IMR-90 (cell line): ENCODE data around the gene MTERF1. TPM values are rescaled to one million over a fixed set of nuclear protein-coding genes. Genes with fewer than 3 reads are reported as not detected.

Source experiments
- ATAC-seq: fragments of 200-7000 bp; cut with Tn5 transposase; 2 replicates; pipeline ENCODE4 v1.9.1; 2020; ENCODE audit warnings: low read depth, mild to moderate bottlenecking, moderate library complexity
- BruUV-seq: library from RNA; stranded (reverse); fragments of 400-500 nt; replicated peaks from 2 replicates; lab custom pipeline; 2021; lab: Mats Ljungman, UMichigan
- CTCF ChIA-PET: fragments of 300-600 bp; formaldehyde crosslinking; extraction: SDS; loops from one replicate; lab custom pipeline; 2021; ENCODE audit warnings: antibody characterized with exemption; lab: Yijun Ruan, JAX
- POLR2A ChIA-PET: fragments of 300-600 bp; sonication (Branson Sonifier 250); formaldehyde crosslinking; loops from one replicate; lab custom pipeline; 2022; ENCODE audit warnings: antibody characterized with exemption; ENCODE audit not compliant: unreplicated experiment; lab: Charles Lee
- DNase-seq: peaks from one replicate; pipeline ENCODE4 v3.0.0; 2013
- H2AFZ ChIP-seq: replicated peaks from 2 replicates; pipeline ENCODE3; 2013; ENCODE audit warnings: low read length, mild to moderate bottlenecking; ENCODE audit not compliant: poor library complexity
- H2AK5ac ChIP-seq: 2 replicates; pipeline ENCODE4 v1.6.1; 2013; ENCODE audit warnings: low read depth, low read length, inconsistent platforms
- H2AK9ac ChIP-seq: replicated peaks from 2 replicates; pipeline ENCODE3; 2013; ENCODE audit warnings: mild to moderate bottlenecking, low read depth, low read length, moderate library complexity; ENCODE audit not compliant: poor library complexity
- H2BK120ac ChIP-seq: 2 replicates; pipeline ENCODE4 v1.6.1; 2013; ENCODE audit warnings: low read depth, low read length, inconsistent platforms
- H2BK15ac ChIP-seq: 3 replicates; pipeline ENCODE4 v1.6.1; 2013; ENCODE audit warnings: low read depth, low read length, inconsistent platforms
- H2BK20ac ChIP-seq: 2 replicates; pipeline ENCODE4 v1.6.1; 2013; ENCODE audit warnings: low read depth, mild to moderate bottlenecking, inconsistent platforms, low read length, moderate library complexity
- H2BK5ac ChIP-seq: 2 replicates; pipeline ENCODE4 v1.6.1; 2013; ENCODE audit warnings: mild to moderate bottlenecking, low read depth, low read length, inconsistent platforms; ENCODE audit not compliant: poor library complexity, severe bottlenecking
- H3K14ac ChIP-seq: replicated peaks from 2 replicates; pipeline ENCODE4 v1.6.1; 2013; ENCODE audit warnings: low read depth, low read length, inconsistent platforms
- H3K18ac ChIP-seq: 2 replicates; pipeline ENCODE4 v1.6.1; 2013; ENCODE audit warnings: low read depth, low read length, control low read depth
- H3K23ac ChIP-seq: 2 replicates; pipeline ENCODE4 v1.6.1; 2013; ENCODE audit warnings: low read depth, low read length, inconsistent platforms
- H3K27ac ChIP-seq: 2 replicates; pipeline ENCODE4 v1.5.1; 2013; ENCODE audit warnings: mild to moderate bottlenecking, control low read depth, low read length; ENCODE audit not compliant: insufficient read depth
- H3K27me3 ChIP-seq: 2 replicates; pipeline ENCODE4 v1.6.1; 2013; ENCODE audit warnings: low read length; ENCODE audit not compliant: control insufficient read depth, insufficient read depth
- H3K36me3 ChIP-seq: 2 replicates; pipeline ENCODE4 v1.6.1; 2013; ENCODE audit warnings: low read length, mixed read lengths; ENCODE audit not compliant: control insufficient read depth, insufficient read depth
- H3K4ac ChIP-seq: 2 replicates; pipeline ENCODE4 v1.6.1; 2013; ENCODE audit warnings: low read depth, low read length, inconsistent platforms
- H3K4me1 ChIP-seq: 2 replicates; pipeline ENCODE4 v1.6.1; 2013; ENCODE audit warnings: low read length, mixed read lengths; ENCODE audit not compliant: control insufficient read depth, insufficient read depth
- H3K4me2 ChIP-seq: 2 replicates; pipeline ENCODE4 v1.6.1; 2013; ENCODE audit warnings: low read depth, mild to moderate bottlenecking, control low read depth, low read length, moderate library complexity
- H3K4me3 ChIP-seq: 2 replicates; pipeline ENCODE4 v1.5.1; 2013; ENCODE audit warnings: low read depth, mild to moderate bottlenecking, control low read depth, low read length, moderate library complexity; ENCODE audit not compliant: insufficient read depth
- H3K56ac ChIP-seq: 2 replicates; pipeline ENCODE4 v1.6.1; 2013; ENCODE audit warnings: low read length, inconsistent platforms; ENCODE audit not compliant: insufficient read depth; ENCODE audit errors: extremely low read depth
- H3K79me1 ChIP-seq, 2 experiments: 2 replicates each; pipeline ENCODE4 v1.6.1; 2013; ENCODE audit warnings: low read length in 2 of 2, inconsistent platforms in 1 of 2, low read depth in 1 of 2
- H3K9ac ChIP-seq: 2 replicates; pipeline ENCODE4 v1.6.1; 2013; ENCODE audit warnings: low read depth, low read length, control low read depth
- H3K9me1 ChIP-seq: 2 replicates; pipeline ENCODE4 v1.6.1; 2013; ENCODE audit warnings: low read length, inconsistent platforms; ENCODE audit not compliant: insufficient read depth
- H3K9me3 ChIP-seq: 2 replicates; pipeline ENCODE4 v1.6.1; 2013; ENCODE audit warnings: low read length; ENCODE audit not compliant: control insufficient read depth, insufficient read depth
- H4K20me1 ChIP-seq: 2 replicates; pipeline ENCODE4 v1.6.1; 2013; ENCODE audit warnings: low read length, inconsistent platforms; ENCODE audit not compliant: insufficient read depth
- H4K5ac ChIP-seq: 2 replicates; pipeline ENCODE4 v1.6.1; 2013; ENCODE audit warnings: mild to moderate bottlenecking, low read depth, low read length, control low read depth
- H4K8ac ChIP-seq, 2 experiments: 2 replicates each; pipeline ENCODE4 v1.6.1; 2013; ENCODE audit warnings: low read depth in 2 of 2, low read length in 2 of 2, control low read depth in 1 of 2, inconsistent platforms in 1 of 2
- H4K91ac ChIP-seq: 2 replicates; pipeline ENCODE4 v1.6.1; 2013; ENCODE audit warnings: low read depth, low read length, inconsistent platforms; ENCODE audit not compliant: insufficient read depth
- WGBS, 2 experiments: methylation state at CpG; one replicate each; pipeline versions ENCODE4 v1.1.5 to v1.1.7; 2013; ENCODE audit warnings: missing lambda C conversion rate in 2 of 2; ENCODE audit not compliant: insufficient read length in 1 of 2; ENCODE audit errors: extremely low coverage in 2 of 2; 5-methylcytosine and 5-hydroxymethylcytosine counted together
- dilution Hi-C: fragments of 300-500 bp; cut with HindIII; formaldehyde crosslinking; loops from one replicate; pipeline ENCODE4 v1.14.3; 2018; ENCODE audit warnings: low sequenced_read_pairs; ENCODE audit not compliant: unreplicated experiment
- in situ Hi-C: fragments of 300-500 bp; cut with MboI; formaldehyde crosslinking; loops from 3 replicates; pipeline ENCODE4 v1.14.3; 2019; ENCODE audit warnings: low sequenced_read_pairs, inconsistent platforms, mixed read lengths
- intact Hi-C: fragments of 100-400 bp; cut with micrococcal nuclease; formaldehyde crosslinking; loops from 2 replicates; pipeline ENCODE4 v1.10.0; 2022
- polyA plus RNA-seq, 3 experiments: library from polyadenylated mRNA; depleted of rRNA; stranded (reverse); fragments of >200 nt; gene quantifications; 2 replicates each; pipeline ENCODE4 v1.2.3, GENCODE V29; 2012; ENCODE audit warnings: low replicate concordance in 1 of 3
- total RNA-seq: library from RNA; depleted of rRNA; stranded (reverse); fragments of >200 nt; gene quantifications from 2 replicates; pipeline ENCODE4 v1.2.3, GENCODE V29; 2012
- TF ChIP-seq, protein P1 (sequence below): conservative IDR thresholded peaks from 2 replicates; pipeline ENCODE4 v1.5.1; 2012; ENCODE audit warnings: mild to moderate bottlenecking, low read depth, low read length, improper control_type of control experiment

Gene MTERF1
- total and polyA plus RNA-seq, 2 of the 4 experiments (the other 2 are of a cell fraction) = 7.0 to 7.3 TPM

DNA sequence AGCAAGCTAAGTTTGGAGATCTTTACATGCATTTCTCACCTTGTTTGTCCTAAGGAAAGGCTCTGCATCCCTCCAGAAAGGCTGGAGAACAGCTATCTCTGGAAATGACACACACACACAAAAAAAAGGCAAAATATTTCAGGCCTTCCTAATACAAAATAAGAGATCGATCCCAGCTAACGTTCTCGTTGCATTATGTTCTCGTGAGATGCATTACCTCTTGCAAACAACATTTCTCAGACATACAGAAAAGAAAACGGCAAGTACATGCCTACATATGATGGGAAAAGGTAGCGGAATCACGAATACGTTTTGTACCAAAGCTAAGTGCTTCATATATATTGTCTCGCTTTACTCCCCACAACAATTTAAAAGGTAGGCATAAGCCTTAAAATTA is 488 bp downstream of the MTERF1 start:
- Histone ChIP-seq H2AK9ac (peak overlapping the region; percentile 11), H3K27ac (peak overlapping the region; percentile 77), H3K14ac (peak overlapping the region; percentile 88), H2BK5ac (peak overlapping the region; percentile 66), H4K91ac (peak overlapping the region; percentile 51; the same call in 1 of the 2 replicates), H2AFZ (peak overlapping the region; percentile 94), H2BK20ac (no peak overlapping the region), H4K20me1 (no peaks in the 10 kb centered on the region), H3K4me2 (peak overlapping the region; percentile 99), H3K4ac (peak overlapping the region; percentile 73), H3K23ac (peak overlapping the region; percentile 82), H4K8ac (peak overlapping the region; percentile 81 to 98), H3K9ac (peak overlapping the region; percentile 94), H2AK5ac (no peak overlapping the region; the same call in 1 of the 2 replicates), H3K56ac (peak overlapping the region; percentile 87), H3K79me1 (peaks cover 23 to 27% of the 10 kb centered on the region in 2 experiments), H2BK120ac (peak overlapping the region; percentile 58; the same call in 1 of the 2 replicates), H3K9me1 (no peaks in the 10 kb centered on the region; the same call in 1 of the 2 replicates), H3K4me3 (peak overlapping the region; percentile 97), H3K36me3 (peaks cover 3% of the 10 kb centered on the region), H2BK15ac (no peak overlapping the region), H3K27me3 (no peaks in the 10 kb centered on the region), H3K4me1 (no peaks in the 10 kb centered on the region), H3K9me3 (no peaks in the 10 kb centered on the region), H4K5ac (peak overlapping the region; percentile 99), H3K18ac (peak overlapping the region; percentile 80; the same call in 1 of the 2 replicates)
- POLR2A ChIA-PET = no interaction called here
- TF ChIP-seq, protein P1, sequence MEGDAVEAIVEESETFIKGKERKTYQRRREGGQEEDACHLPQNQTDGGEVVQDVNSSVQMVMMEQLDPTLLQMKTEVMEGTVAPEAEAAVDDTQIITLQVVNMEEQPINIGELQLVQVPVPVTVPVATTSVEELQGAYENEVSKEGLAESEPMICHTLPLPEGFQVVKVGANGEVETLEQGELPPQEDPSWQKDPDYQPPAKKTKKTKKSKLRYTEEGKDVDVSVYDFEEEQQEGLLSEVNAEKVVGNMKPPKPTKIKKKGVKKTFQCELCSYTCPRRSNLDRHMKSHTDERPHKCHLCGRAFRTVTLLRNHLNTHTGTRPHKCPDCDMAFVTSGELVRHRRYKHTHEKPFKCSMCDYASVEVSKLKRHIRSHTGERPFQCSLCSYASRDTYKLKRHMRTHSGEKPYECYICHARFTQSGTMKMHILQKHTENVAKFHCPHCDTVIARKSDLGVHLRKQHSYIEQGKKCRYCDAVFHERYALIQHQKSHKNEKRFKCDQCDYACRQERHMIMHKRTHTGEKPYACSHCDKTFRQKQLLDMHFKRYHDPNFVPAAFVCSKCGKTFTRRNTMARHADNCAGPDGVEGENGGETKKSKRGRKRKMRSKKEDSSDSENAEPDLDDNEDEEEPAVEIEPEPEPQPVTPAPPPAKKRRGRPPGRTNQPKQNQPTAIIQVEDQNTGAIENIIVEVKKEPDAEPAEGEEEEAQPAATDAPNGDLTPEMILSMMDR = no peak
- DNase-seq = no peak
- ATAC-seq = no peak
- in situ Hi-C loops (loop anchor here (10.0 kb wide), 1 partner anchor 575 kb away; no protein-coding TSS in a partner anchor), dilution Hi-C loops (no loop called here), intact Hi-C loops (loop anchor here (1.0 to 10.0 kb wide), 5 partner anchors 61 to 797 kb away; partner anchors contain the start of genes AKAP9, CYP51A1, FZD1 and GATAD1)
- CTCF ChIA-PET = interaction anchor here (0.6 to 2.0 kb wide), 8 partner anchors 13 to 697 kb away, joined by 3 to 11 read pairs (median 3); no protein-coding TSS in a partner anchor
- BruUV-seq = TSS peak; percentile 43
- WGBS, 2 experiments = 10% methylated on average over 2 of the region's 9 CpGs; no CpG with 5 or more reads in 1 of the 2 experiments
